HG02840 (cell line): ENCODE data around the gene VCP.
"Not testable (repeated sequence)": the region's sequence is repeated elsewhere in the genome, so short reads cannot be mapped to it uniquely, and the experiment has no call there.

Experiments used
- ATAC-seq: cut with Tn5 transposase; IDR thresholded peaks from one replicate; pipeline ENCODE4 v1.9.1; 2021; ENCODE audit warnings: mild to moderate bottlenecking, moderate library complexity, moderate number of reproducible peaks; ENCODE audit not compliant: unreplicated experiment, low FRiP score

Gene VCP

GRCh38 chr9:35027374-35027773 is 45.1 kb downstream of the VCP start:
- ATAC-seq: no peak

GRCh38 chr9:35026671-35027070 is 45.8 kb downstream of the VCP start:
- ATAC-seq: no peak

GRCh38 chr9:35023443-35023842 is 49.0 kb downstream of the VCP start:
- ATAC-seq: not testable (repeated sequence)

DNA sequence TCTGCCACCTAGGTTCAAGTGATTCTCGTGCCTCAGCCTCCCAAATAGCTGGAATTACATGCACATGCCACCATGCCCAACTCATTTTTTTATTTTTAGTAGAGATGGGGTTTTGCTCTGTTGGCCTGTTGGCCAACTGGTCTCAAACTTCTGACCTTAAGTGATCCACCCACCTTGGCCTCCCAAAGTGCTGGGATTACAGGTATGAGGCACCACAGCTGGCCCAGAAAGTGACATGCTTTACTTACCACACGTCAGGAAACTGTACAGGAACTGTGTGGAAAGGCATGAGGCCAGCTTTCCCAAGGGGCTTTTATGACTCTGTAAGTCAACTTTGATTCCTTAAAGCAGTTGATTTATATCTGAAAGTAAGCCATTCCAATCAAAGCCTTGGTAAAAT is 57.9 kb downstream of the VCP start:
- ATAC-seq: no peak

DNA sequence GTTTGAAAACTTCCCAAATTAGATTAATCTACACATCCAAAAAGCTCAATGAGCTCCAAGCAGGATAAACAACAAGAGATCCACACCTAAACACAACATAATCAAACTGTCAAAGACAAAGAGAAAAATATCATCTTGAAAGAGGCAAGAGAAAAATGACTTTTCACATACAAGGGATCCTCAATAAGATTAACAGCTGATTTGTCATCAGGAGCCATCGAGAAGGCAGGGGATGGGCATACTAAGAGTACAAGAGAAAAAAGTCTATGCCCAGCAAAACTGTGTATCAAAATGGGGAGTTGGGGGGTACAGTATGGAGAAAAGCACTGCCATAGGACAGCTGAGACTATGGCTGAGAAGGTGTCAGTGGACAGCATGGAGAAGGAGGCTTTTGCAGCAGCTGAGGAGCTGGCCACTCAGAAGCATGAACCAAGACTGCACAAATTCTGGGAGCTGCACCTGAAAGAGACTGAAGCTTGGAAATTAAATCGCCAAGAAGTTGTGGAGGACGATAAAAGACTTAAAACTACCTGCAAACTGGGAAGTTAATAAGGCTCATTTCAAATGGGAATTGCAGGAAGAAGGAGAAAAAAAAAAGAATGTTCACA is 62.0 kb downstream of the VCP start:
- no peak for ATAC-seq
